HG03039 (cell line): Measurements from ENCODE around the gene ZBTB1.
A peak's percentile ranks its signal among the peaks of the same experiment; 100 is the strongest.
"Not testable (repeated sequence)": the region's sequence is repeated elsewhere in the genome, so short reads cannot be mapped to it uniquely, and the experiment has no call there.

Source experiments
- ATAC-seq: cut with Tn5 transposase; IDR thresholded peaks from one replicate; pipeline ENCODE4 v1.9.1; 2021; ENCODE audit warnings: mild to moderate bottlenecking, moderate library complexity; ENCODE audit not compliant: unreplicated experiment

ZBTB1 gene

DNA sequence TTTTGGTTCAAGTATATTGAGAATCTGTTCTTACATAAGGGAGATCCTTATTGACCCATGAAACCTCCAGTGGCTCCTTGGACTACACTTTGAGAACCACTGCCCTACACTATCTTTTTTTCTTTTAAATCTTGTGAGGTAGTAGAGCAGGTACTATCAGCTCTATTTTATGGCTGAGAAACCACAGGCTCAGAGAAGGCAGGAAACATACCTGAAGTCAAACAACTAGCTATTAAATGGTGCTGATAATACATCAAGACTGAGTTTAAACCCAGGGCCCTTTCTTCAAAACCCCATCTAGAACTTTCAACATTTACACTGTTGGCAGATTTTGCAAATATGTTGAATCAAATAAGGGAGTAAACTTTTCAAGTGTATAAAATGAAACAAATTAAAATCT is 7.8 kb upstream of the ZBTB1 start:
- ATAC-seq: no peak

DNA sequence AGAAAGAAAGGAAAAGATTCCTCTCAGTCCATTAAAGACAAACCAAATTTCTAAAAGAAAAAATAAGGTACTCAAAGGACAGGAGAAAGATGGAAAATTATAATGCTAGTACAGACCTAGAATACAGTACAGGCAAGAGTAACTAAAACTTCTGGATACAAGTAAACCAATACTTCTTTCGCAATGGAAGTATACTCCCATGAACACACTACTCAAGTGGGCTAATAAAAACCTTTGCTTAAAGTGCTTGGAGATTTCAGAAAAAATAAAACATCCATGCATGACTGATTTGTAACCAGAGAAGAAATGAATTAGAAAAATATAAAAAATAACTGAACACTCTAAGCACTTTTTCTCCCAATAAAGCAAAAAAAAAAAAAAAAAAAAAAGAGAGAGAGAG is 4.5 kb upstream of the ZBTB1 start:
- no peak for ATAC-seq

DNA sequence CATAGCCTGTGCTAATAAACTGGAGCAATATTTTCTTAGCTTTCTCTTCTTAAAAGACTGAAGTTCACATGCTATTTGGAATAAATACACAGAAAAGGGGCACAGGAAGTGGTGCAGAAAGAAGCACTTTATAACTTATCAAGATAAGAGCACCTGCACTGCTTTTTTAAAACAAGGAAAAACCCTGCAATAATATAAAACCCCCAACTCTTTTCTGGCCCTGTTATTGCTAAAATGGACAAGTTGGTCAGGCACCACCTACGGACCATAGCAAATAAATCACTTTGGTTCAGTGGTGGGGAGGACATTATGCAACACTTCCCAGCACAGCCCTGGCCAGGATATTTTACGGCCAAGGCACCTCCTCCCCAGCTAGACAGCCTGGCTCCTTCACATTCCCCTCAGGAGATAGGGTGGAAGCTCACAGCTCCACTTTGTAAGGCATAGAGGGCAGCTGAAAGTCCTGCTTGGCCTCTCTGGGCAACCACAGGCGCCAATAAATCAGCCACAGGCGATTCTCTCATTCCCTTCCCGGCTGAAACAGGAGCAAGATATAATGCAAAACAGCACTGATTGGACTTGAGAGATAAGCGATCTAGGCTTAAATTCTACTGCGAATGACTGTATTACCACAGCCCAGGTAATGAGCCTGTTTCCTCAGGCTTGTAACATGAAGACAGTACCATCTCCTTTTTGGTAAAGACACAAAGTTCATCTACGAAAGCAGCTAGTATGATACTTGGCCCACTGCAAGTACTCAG is 3.0 kb upstream of the ZBTB1 start:
- ATAC-seq: no peak

DNA sequence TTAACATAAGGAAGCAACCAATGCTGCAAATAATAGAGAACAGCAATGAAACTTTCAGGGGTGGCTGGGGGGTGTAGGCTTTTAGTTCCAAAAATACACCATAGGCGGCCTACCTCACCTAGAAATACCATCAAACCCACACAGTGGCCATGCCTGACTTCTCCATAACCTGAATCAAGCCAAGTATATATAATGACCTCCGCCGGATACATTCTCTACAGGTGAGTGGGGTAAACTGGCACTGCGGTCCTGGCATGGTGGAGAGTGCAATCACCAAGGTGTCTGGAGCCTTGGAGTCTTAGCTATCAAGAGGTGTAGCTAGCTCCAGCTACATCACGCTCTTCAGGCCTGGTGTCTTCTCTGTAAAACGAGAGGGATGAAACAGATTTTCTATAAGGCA is 2.1 kb upstream of the ZBTB1 start:
- no peak for ATAC-seq

DNA sequence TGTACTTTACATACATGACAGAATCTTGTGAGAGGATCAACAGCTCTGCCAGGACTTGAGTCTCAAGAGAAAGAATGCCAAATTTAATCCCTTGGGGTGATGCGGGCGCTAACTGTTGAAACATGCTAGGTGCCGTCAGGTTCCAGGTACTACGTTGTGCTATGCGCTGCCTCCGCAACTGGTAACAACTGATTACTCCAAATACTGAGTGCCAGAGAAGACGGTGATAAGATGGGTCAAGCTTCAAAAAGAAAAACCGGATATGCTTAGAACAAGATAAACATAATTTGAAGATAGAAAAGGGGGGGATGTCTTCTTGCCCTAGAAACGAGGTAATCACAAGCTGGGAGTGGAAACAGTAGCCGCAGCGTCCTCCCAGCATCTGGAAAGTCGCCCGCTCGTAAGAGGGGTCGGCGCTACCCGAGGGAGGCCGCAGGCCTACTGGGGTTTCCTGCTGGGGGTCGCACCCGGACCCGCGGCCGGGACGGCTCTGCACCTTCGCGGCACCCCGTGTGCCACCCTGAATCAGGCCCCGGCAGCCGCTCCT is 1.6 kb upstream of the ZBTB1 start:
- ATAC-seq: peak; percentile 2

DNA sequence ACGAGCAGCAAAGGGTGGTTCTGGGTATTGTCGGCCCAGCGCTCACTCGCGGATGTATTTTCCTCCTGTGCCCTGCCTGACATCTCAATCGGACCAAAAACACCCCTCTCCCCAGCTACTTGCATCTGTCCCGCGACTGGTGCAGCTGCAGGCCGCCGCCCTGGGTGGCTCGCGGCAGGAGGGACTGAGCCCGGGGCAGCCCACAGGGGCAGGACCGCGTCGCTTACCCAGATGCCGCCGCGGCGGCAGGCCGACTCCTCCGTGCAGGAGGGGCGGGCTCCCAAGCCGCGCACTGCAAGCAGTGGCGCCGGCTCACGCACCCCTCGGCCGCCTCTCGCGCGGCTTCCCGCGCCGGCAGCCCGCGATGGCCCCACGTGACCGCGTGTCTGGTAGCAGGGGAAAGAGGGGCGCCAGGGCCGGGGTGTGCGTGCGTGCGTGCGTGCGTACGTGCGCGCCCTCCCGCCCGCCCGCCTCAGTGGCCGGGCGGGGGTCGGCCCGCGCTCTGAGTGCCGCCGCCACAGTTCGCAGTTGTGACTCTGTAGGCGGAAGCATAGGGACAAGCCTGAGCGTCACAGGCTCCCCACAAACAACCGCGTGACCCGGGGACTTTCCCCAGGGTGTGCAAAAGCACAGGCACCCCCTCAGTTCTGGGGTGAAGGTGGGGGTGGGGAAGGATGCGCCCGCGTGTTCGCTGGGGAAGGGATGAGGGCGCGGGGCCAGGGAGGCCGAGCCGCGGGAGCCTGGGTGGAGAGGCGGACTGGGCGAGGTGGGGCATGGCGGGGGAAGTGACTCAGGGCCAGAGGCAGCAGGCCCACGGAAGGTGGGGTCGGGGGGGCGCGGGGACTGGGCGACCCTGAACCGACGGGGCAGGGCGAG is 898 bp upstream of the ZBTB1 start, which contains the start of gene ZBTB25:
ZBTB25 (minus strand) TSS at position 405 of the 876 bp plus-strand sequence. CDS start 13,305 bp downstream, outside the sequence.
- ATAC-seq: peak; percentile 54

DNA sequence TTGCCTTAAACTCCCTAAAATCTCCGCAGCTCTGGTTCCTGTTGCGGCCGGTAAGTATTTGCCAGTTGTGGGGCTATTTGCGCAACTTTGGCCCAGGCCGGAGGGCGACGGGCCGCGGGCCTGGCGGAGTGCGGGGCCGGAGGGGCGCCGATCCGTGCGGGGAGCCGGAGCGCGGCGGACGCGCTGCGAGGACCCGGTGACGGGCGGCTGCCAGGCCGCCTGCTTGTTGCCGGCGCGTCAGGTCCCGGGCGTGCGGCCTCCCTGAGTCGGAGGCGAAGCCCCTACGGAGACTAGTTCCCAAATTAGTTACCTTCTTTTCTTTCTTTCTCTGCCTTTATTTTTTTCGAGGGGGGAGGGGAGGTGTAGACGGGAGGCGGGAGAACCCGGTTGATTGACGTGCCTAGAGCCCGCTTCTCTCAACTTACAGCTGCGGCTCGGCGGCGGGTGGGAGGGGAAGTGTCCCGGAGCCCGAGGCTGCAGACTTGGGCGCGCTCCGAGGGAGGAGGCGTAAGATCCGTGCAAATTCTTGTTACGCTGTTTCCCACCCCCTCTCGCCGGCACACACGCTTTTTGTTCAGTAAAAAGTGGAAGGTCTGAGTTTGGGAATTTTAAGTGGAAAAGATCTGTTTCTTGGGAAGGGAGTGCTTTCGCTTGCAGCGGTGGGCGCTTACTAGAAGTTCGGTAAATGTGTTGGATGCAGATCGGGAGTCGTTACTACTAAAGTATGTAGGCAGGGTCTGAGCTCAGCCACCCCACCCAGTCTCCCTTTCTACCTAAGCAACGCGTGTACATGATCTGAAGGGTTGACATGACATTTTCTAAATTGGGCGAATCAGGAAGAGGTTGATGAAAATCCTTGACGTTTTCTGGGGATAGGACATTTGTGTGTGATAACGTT is 576 bp downstream of the ZBTB1 start:
- ATAC-seq: peak; percentile 32

DNA sequence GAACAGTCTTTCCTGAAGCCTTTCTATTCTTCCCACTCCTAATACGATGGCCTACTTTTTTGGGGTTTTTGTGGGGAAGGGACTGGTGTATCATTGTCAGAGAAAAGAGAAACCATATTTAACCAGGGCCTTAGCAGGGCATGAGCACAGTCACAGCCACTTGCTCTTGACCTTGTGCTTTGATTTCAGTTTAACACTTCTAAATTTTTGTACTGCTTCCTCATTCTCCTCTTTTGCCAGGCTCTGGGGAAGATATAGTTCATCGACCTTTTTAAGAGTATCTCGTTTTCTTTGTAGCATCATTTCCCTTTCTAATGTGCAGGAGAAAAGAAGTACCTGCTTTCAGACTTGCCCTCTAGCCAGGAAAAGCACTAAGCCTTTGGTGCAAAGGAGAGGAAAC is 2.2 kb downstream of the ZBTB1 start:
- ATAC-seq: no peak

DNA sequence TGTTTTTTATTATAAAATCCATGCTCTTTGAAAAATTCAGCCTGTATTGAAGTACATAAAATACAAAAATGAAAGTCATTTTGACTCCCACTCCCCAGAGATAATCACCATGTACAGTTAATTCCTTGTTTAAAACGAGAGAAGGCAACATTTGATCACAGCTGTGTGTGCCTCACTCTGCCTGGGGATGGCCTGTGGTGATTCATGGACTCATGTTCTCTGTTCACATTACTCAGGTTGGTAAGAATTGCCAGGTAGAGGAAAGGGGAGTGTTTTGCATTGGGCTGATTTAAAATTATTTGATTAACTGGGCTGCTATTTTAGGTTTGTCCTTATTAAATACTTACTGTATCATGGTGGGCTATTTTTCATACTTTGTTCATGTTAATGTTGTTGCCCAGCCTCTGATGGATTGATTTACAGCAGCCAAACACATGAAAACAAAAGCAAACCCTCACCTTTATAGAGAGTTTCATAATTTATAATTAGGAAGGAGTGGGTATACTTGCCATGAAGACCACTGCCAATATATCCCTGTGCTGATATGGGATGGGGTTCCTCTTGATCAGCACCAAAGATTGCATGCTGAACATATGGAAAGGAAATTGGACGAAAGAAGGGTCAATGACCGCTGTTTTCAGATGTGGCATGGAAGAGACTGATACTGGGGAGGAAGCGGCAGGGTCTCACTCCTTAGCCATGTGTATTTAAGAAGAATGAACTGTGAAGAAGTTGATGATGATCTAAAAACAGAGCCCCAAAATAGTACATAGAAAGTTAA is 3.0 kb downstream of the ZBTB1 start:
- no peak for ATAC-seq

DNA sequence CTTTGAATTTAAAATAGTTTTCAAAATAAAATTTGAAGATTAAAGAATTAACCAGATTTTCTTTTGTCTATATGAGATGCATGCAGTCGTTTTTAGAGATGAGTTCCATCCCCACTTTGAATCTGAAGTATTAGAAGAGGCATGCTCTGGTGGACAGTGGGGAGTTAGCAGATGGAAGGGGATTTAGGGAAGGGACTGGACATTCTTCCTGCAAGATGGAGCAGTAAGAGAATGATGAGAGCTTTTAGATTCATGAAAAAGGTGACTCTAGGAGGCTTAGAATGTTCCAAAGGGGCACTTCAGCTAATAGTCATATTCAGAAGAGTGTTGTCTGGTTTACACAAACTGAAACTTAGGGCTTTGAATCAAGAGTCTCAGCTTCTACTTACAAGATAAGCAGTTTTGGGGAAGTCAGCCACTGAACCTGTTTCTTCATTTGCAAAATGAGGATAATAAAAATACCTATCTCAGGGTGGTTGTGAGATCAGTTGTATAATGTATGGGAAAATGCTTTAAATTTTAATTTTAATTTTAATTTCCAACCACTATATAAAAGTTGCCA is 3.7 kb downstream of the ZBTB1 start:
- ATAC-seq: no peak

DNA sequence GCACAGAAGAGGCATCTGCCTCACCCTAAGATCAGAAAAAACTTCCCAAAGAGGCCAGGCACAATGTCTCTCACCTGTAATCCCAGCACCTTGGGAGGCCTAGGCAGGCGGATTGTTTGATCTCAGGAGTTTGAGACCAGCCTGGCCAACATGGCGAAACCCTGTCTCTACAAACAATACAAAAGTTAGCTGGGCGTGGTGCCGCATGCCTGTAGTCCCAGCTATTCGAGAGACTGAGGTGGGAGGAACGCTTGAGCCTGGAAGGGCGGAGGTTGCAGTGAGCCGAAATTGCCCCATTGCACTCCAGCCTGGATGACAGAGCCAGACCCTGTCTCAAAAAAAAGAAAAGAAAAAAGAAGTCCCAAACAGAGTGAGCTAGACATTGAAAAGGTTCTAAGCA is 4.5 kb downstream of the ZBTB1 start:
- ATAC-seq: no peak

DNA sequence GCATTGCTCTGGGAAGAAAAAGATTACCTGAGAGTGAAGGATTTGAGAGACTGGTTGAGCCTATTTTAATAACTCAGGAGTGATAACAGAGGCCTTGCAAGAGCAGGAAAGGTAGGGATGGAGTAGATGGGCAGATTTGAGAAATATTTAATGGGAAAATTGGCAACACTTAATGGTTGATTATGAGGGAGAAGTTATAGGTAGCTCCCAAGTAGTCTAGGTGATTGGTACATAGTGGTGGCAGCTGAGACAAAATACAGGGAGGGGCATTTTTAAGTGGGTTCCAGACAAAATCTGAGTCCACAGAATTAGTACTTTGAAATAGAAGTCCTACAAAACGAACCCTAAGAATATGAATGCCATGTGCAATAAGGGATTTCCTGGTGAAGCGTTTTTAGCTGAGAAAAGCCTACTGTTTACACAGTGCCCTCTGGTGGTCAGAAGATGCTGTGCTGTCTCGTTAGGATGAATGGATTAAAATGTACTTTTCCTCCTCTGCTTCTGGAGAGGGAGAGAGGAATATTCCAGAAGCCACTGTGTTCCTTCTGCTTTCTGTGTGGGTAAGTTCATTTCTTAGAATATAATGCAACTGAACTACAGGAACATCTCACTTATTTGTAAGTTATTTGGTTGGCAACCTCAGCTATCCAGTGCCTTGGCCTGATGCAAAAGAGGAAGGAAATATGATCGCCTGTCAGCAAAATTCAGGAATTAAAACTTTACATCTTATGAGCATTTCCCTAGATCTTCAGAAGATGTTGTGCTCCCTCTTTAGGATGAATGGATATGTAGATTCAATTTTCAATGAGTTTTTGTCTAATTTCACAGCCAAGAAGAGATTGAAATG is 6.5 kb downstream of the ZBTB1 start:
- ATAC-seq: no peak

DNA sequence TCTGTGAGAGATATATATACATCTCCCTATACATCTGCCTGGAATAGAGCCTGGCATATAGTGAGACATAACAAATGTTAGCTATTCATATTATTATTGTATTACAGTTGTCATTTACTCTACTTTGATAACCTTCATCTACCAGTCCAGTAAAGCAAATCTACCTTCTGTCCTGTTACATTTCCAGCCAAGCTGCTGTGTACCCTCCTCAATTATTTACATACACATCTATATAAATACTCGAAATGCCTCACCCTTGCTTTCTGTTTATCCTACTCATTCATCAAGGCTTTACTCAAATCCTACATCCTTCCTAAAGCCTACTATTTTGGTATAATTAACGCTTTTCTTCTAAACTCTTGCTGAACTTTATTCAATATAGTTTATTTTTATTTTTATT is 8.7 kb downstream of the ZBTB1 start:
- no peak for ATAC-seq

DNA sequence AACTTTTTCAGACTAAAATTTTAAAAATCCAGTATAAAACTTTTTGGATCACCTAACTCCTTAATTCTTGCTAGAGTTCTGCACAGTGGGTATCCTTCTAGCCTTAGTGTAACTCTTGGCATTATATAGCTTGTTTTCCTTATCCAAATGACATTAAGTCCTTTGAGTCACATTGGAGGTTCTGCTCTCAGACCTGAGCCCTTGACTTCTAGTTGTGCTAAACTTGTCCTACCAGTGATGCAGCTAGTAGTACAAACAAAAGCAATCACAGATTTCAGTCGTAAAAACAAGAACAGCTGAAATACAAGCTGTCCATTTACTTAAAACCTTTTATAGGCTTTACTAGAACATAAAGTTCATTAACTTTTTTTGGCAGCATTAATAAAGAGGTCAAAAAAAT is 10.5 kb downstream of the ZBTB1 start:
- no peak for ATAC-seq

DNA sequence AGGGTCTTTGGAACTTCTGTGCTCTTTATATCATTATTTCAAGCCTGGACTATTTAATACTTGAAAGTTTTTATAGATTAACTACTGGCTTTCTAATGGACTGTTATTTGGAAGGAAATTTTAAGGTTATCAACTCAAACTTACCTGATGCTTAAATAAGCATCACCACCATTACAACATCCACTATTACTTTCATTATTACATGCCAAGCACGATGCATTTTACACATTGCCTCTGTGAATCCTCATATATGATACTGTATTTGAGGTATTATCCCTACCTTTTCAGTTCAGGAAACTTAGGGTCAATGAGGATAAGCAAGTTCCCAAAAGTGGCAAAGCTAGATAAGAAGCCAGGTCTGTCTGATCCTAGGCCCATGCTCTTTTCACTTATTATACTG is 12.4 kb downstream of the ZBTB1 start:
- no peak for ATAC-seq

DNA sequence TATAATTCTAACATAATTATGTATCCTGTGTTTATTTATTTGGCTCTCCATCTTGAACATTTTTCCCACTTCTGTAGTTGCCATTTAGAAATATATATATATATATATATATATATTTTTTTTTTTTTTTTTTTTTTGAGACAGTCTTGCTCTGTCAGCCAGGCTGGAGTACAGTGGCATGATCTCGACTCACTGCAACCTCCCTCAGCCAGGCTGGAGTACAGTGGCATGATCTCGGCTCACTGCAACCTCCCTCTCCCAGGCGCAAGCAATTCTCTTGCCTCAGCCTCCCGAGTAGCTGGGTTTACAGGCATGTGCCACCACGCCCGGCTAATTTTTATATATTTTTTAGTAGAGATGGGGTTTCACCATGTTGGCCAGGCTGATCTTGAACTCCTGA is 13.1 kb downstream of the ZBTB1 start:
- ATAC-seq: not testable (repeated sequence)

DNA sequence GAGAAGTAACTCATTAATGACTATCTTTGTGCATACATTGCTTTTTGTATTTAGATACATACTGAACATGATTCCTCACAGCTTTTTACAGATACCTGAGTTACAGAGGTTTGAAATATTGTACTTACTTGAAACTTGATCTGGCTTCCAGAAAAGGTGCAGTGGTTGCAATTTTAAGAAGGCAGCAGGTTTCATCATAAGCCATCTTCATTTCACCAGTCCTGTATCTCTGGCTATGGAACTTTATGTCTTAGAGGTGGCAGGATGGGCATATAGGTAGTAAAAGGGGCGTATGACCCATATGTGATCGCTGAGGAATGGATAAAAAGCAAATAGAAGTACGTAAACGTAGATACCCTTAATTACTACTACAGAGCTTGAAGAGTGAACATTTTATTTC is 13.7 kb downstream of the ZBTB1 start:
- ATAC-seq: no peak

DNA sequence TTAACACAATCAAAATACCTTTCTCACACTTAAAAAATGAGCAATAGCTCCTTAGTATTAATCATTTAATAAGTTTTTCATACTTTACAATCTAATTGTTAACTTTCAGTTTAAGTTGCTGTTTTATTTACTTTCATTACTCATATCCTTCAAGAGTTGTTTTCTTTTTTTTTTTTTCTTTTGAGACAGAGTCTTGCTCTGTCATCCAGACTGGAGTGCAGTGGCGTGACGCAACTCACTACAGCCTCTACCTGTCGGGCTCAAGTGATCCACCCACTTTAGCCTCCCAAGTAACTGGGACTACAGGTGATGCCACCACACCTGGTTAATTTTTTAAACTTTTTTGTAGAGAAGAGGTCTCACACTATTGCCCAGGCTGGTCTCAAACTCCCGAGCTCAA is 16.1 kb downstream of the ZBTB1 start:
- ATAC-seq: no peak
